Neural cell (in vitro differentiated cells): ENCODE results near the gene GLRA2. TPM values are rescaled to one million over a fixed set of nuclear protein-coding genes. Genes with fewer than 3 reads are reported as not detected.

Experiments
- H2AFZ ChIP-seq: fragments of 200-600, 300-800 bp; sonication (generic), shearing (Covaris generic); 2 replicates; pipeline ENCODE4 v1.6.0; 2014; ENCODE audit warnings: low read depth, mild to moderate bottlenecking, antibody characterized with exemption, low read length, moderate library complexity
- H3F3A ChIP-seq: fragments of 200-600 bp; shearing (Covaris generic); 2 replicates; pipeline ENCODE4 v1.6.1; 2016; ENCODE audit warnings: mild to moderate bottlenecking, moderate library complexity, mixed read lengths, antibody characterized with exemption, low read length; ENCODE audit not compliant: insufficient read depth, poor library complexity, severe bottlenecking
- H3K27ac ChIP-seq: fragments of 200-600, 300-800 bp; sonication (generic), shearing (Covaris generic); 2 replicates; pipeline ENCODE4 v1.5.1; 2014; ENCODE audit warnings: mild to moderate bottlenecking, low read length, moderate library complexity
- H3K27me3 ChIP-seq: fragments of 300-800, 200-600 bp; sonication (generic), shearing (Covaris generic); 2 replicates; pipeline ENCODE4 v1.6.0; 2014; ENCODE audit warnings: mild to moderate bottlenecking, low read depth, low read length, moderate library complexity; ENCODE audit not compliant: insufficient read depth
- H3K36me3 ChIP-seq: fragments of 300-800, 200-600 bp; sonication (generic), shearing (Covaris generic); 2 replicates; pipeline ENCODE4 v1.5.1; 2014; ENCODE audit warnings: mild to moderate bottlenecking, antibody characterized with exemption, low read length, moderate library complexity; ENCODE audit not compliant: insufficient read depth
- H3K4me2 ChIP-seq: fragments of 300-800, 200-600 bp; sonication (generic), shearing (Covaris generic); 2 replicates; pipeline ENCODE4 v1.6.0; 2014; ENCODE audit warnings: mild to moderate bottlenecking, low read length
- H3K4me3 ChIP-seq: fragments of 300-800, 200-600 bp; sonication (generic), shearing (Covaris generic); 2 replicates; pipeline ENCODE4 v1.5.1; 2014; ENCODE audit warnings: mild to moderate bottlenecking, low read length, moderate library complexity
- H3K79me2 ChIP-seq: fragments of 200-600 bp; shearing (Covaris generic); replicated peaks from 2 replicates; pipeline ENCODE4 v1.6.0; 2014; ENCODE audit warnings: mild to moderate bottlenecking, low read length, moderate library complexity; ENCODE audit not compliant: insufficient read depth
- H3K9ac ChIP-seq: fragments of 300-800, 200-600 bp; sonication (generic), shearing (Covaris generic); 2 replicates; pipeline ENCODE4 v1.6.1; 2016; ENCODE audit warnings: mild to moderate bottlenecking, low read length, mixed read lengths
- H3K9me2 ChIP-seq: fragments of 200-600 bp; shearing (Covaris generic); 2 replicates; pipeline ENCODE4 v1.6.1; 2016; ENCODE audit warnings: mild to moderate bottlenecking, low read length, mixed read lengths; ENCODE audit not compliant: insufficient read depth
- H3K9me3 ChIP-seq: fragments of 200-600, 300-800 bp; sonication (generic), shearing (Covaris generic); 2 replicates; pipeline ENCODE4 v1.6.1; 2016; ENCODE audit warnings: mild to moderate bottlenecking, mixed run types, low read length, moderate library complexity, mixed read lengths
- H4K20me1 ChIP-seq: fragments of 200-600 bp; shearing (Covaris generic); 2 replicates; pipeline ENCODE4 v1.6.1; 2016; ENCODE audit warnings: mild to moderate bottlenecking, mixed run types; ENCODE audit not compliant: insufficient read depth
- EP300 ChIP-seq: fragments of 450-650 bp; conservative IDR thresholded peaks from 2 replicates; pipeline ENCODE4 v1.6.1; 2014; ENCODE audit warnings: antibody characterized with exemption, mild to moderate bottlenecking, moderate library complexity; ENCODE audit not compliant: poor library complexity, severe bottlenecking
- EZH2 ChIP-seq: fragments of 200-600, 300-800 bp; shearing (Covaris generic), sonication (generic); IDR thresholded peaks from 2 replicates; pipeline ENCODE4 v1.6.1; 2014; ENCODE audit warnings: antibody characterized with exemption, low read length, borderline replicate concordance, mild to moderate bottlenecking; ENCODE audit not compliant: insufficient read depth, poor library complexity, severe bottlenecking
- MXI1 ChIP-seq: fragments of 450-650 bp; conservative IDR thresholded peaks from 2 replicates; pipeline ENCODE4 v1.6.1; 2014; ENCODE audit warnings: antibody characterized with exemption, mild to moderate bottlenecking; ENCODE audit not compliant: poor library complexity, severe bottlenecking
- POLR2AphosphoS5 ChIP-seq: IDR thresholded peaks from 2 replicates; pipeline ENCODE4 v1.6.1; 2012
- RAD21 ChIP-seq: fragments of 450-650 bp; conservative IDR thresholded peaks from 2 replicates; pipeline ENCODE4 v1.6.1; 2014; ENCODE audit warnings: antibody characterized with exemption, mild to moderate bottlenecking, moderate library complexity
- SMC3 ChIP-seq: fragments of 450-650 bp; conservative IDR thresholded peaks from 2 replicates; pipeline ENCODE4 v1.6.1; 2014; ENCODE audit warnings: antibody characterized with exemption, mild to moderate bottlenecking, moderate library complexity; ENCODE audit not compliant: poor library complexity
- TAF1 ChIP-seq: IDR thresholded peaks from 2 replicates; pipeline ENCODE4 v1.6.1; 2012; ENCODE audit warnings: low read depth
- polyA plus RNA-seq: library from polyadenylated mRNA; depleted of rRNA; stranded (reverse); fragments of >200 nt; gene quantifications from 2 replicates; pipeline ENCODE4 v1.2.3, GENCODE V29; 2014
- TF ChIP-seq, protein P1 (sequence below): IDR thresholded peaks from 2 replicates; pipeline ENCODE4 v1.6.1; 2012; ENCODE audit warnings: borderline replicate concordance
- TF ChIP-seq, protein P2 (sequence below): fragments of 450-650 bp; IDR thresholded peaks from 2 replicates; pipeline ENCODE4 v1.5.1; 2014; ENCODE audit warnings: antibody characterized with exemption, mild to moderate bottlenecking, moderate library complexity; ENCODE audit not compliant: poor library complexity, severe bottlenecking

The GLRA2 gene
- polyA plus RNA-seq, 1 donor from 2014 or later: 18.6 TPM

DNA sequence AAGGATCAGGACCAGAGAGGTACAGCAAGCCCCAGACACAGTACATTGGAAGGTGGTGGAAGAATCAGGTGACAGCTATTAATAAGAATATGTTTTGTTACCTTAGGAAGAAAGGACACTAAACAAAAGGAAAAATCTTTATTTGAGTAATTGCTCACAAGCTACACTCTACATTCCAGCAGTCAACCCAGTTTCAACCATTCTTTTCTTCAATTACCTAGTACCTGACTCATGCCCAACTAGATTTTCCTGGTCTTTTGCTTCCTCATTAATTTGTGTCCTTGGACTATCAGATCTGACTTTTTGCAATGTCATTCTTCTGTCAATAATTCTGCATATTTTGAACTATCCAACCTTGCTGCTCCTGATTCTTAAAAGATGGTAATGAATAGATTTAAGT lies 22.5 kb upstream of the GLRA2 start:
- Histone ChIP-seq H3F3A (no peaks in the 10 kb centered on the region), H3K9me2 (no peaks in the 10 kb centered on the region), H3K36me3 (no peaks in the 10 kb centered on the region), H4K20me1 (no peaks in the 10 kb centered on the region), H3K79me2 (no peaks in the 10 kb centered on the region), H3K4me3 (no peak overlapping the region), H3K4me2 (no peak overlapping the region), H3K9me3 (no peaks in the 10 kb centered on the region), H3K9ac (no peak overlapping the region), H2AFZ (no peak overlapping the region), H3K27me3 (no peaks in the 10 kb centered on the region), H3K27ac (no peak overlapping the region)
- TF ChIP-seq MXI1: no peak
- TF ChIP-seq SMC3: no peak
- TF ChIP-seq EZH2: no peak
- no peak for TF ChIP-seq EP300
- TF ChIP-seq, protein P1, sequence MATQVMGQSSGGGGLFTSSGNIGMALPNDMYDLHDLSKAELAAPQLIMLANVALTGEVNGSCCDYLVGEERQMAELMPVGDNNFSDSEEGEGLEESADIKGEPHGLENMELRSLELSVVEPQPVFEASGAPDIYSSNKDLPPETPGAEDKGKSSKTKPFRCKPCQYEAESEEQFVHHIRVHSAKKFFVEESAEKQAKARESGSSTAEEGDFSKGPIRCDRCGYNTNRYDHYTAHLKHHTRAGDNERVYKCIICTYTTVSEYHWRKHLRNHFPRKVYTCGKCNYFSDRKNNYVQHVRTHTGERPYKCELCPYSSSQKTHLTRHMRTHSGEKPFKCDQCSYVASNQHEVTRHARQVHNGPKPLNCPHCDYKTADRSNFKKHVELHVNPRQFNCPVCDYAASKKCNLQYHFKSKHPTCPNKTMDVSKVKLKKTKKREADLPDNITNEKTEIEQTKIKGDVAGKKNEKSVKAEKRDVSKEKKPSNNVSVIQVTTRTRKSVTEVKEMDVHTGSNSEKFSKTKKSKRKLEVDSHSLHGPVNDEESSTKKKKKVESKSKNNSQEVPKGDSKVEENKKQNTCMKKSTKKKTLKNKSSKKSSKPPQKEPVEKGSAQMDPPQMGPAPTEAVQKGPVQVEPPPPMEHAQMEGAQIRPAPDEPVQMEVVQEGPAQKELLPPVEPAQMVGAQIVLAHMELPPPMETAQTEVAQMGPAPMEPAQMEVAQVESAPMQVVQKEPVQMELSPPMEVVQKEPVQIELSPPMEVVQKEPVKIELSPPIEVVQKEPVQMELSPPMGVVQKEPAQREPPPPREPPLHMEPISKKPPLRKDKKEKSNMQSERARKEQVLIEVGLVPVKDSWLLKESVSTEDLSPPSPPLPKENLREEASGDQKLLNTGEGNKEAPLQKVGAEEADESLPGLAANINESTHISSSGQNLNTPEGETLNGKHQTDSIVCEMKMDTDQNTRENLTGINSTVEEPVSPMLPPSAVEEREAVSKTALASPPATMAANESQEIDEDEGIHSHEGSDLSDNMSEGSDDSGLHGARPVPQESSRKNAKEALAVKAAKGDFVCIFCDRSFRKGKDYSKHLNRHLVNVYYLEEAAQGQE: no peak
- TF ChIP-seq TAF1: no peak

DNA sequence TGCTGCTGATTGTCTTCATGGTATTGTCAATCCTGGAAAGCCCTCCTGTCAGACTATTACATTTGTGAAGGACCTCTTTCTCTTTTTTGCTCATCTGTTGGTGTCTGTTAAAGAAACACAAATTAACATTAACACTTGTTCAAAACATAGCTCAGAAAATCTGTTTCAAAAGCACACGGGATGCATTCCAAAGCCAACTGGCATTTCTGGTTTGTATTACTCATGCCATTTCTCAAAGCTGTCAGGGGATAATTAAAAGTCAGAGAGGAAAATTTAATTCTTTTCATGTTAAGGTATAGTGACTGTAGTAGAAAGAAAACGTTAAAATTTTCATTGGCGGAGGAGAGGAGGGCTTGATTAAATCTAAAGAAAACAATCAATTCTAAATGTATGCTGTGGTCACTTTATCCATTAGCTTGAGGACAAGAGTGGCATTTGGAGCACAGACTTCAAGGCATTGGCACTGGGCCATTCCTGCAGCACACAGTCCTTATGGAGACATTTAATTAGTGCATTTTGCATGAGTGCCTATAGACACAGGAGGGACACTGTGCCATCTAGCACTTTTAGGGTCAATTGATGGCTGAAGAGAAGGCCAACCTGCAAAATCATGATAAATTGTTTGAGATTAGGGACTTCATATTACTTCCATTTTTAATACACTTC lies 21.2 kb upstream of the GLRA2 start:
- no peaks in the 10 kb centered on the region for H3K79me2 ChIP-seq
- H3K36me3 ChIP-seq: no peaks in the 10 kb centered on the region
- H4K20me1 ChIP-seq: no peaks in the 10 kb centered on the region
- H3K9me3 ChIP-seq: no peaks in the 10 kb centered on the region
- no peak overlapping the region for H3K27ac ChIP-seq
- H3K4me2 ChIP-seq: no peak overlapping the region
- no peak overlapping the region for H3K4me3 ChIP-seq
- no peaks in the 10 kb centered on the region for H3K9me2 ChIP-seq
- no peaks in the 10 kb centered on the region for H3K27me3 ChIP-seq
- H3K9ac ChIP-seq: no peak overlapping the region
- no peak overlapping the region for H2AFZ ChIP-seq
- H3F3A ChIP-seq: no peaks in the 10 kb centered on the region
- TF ChIP-seq TAF1: no peak
- TF ChIP-seq, protein P1: no peak
- no peak for TF ChIP-seq POLR2AphosphoS5
- no peak for TF ChIP-seq SMC3
- TF ChIP-seq RAD21: no peak
- TF ChIP-seq EP300: no peak
- TF ChIP-seq, protein P2, sequence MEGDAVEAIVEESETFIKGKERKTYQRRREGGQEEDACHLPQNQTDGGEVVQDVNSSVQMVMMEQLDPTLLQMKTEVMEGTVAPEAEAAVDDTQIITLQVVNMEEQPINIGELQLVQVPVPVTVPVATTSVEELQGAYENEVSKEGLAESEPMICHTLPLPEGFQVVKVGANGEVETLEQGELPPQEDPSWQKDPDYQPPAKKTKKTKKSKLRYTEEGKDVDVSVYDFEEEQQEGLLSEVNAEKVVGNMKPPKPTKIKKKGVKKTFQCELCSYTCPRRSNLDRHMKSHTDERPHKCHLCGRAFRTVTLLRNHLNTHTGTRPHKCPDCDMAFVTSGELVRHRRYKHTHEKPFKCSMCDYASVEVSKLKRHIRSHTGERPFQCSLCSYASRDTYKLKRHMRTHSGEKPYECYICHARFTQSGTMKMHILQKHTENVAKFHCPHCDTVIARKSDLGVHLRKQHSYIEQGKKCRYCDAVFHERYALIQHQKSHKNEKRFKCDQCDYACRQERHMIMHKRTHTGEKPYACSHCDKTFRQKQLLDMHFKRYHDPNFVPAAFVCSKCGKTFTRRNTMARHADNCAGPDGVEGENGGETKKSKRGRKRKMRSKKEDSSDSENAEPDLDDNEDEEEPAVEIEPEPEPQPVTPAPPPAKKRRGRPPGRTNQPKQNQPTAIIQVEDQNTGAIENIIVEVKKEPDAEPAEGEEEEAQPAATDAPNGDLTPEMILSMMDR: no peak
- no peak for TF ChIP-seq EZH2
- TF ChIP-seq MXI1: no peak
